GM20431 (cell line): ENCODE data around the gene PPME1.

Experiments used
- in situ Hi-C: fragments of 300-500 bp; cut with MseI, MboI; formaldehyde crosslinking; loops from one replicate; pipeline ENCODE4 v1.15.0; 2020; ENCODE audit warnings: low sequenced_read_pairs; ENCODE audit not compliant: unreplicated experiment

The PPME1 gene

DNA sequence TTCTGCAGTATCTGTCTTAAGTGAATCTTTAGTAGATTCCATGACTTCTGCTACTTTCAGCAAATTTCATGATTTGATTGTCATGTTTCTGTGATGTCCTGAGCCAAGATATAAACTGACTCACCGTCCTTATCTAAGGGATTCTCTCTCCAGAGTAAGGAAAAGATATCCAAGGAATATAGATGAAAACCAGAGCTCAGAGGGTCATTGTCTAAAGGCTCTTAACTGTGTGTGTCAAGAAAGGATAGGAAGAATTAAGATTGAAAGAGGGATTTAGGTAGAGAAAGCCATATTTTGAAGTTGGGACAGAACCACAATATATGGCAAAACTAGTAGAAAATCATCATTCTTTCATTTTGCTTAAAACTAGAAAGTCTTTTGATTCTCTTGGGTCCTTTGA is 50.7 kb downstream of the PPME1 start:
- in situ Hi-C loops, result no loop called here

DNA sequence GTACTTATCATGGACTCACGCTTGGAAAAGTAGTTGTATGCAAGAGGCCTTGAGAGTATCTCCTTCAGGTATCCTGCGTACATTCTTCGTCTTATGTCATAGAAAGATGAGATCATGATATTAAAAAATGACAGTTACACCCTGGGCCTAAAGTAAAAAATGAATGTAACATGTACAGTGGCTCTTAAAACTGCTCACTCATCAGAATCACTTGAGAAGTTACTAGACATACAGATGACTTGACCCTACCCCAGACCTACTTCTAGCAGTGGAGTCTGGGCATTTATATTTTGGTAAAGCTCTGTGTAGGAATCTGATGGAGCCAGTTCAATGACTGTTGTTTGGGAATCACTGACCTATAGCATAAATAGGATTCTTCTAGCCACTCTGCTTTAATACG is 54.5 kb downstream of the PPME1 start:
- in situ Hi-C loops, result no loop called here

DNA sequence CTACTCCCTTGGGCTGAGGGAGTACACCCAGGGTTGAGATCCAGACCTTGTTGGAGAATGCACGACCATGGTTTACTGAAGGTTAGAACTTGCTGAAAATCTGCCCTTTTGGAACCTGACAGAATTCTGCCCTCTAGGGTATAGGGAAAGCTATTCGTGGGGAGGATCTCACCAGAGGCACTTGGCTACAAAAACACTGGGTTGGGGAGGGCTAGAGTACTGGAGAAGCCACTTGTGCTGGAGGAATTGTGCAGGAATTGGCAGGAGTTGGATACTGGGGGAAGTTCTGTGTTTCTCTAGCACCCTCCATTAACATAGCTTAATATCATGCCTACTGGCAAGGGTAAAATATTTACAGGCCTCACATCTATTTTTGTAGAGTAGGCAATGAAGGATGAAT is 55.8 kb downstream of the PPME1 start:
- in situ Hi-C loops, result no loop called here

DNA sequence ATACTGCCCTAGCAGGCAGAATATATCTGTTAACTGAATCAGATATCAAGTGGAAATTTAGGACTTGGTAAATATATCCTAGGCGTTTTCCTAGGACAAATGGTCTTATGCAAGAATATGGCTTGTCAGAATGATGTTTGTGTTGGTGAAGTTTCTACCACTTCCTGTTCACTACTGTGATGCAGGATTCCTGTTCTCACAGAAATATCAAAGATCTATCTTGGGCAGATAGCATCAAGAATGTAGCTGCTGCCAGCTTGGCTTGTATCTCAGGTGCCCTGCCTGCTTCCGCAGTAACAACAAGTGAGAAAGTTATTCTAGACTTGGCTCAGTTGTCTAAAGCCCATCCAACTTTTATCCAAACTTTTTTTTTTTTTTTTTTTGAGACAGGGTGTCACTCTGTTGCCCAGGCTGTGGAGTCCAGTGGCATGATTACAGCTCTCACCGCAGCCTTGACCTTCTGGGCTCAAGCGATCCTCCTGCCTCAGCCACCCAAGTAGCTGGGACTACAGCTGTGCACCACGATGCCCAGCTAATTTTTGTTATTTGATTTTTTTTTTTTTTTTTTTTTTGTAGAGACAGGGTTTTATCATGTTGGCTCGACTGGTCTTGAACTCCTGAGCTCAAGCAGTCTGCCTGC is 61.3 kb downstream of the PPME1 start:
- in situ Hi-C loops, result no loop called here

DNA sequence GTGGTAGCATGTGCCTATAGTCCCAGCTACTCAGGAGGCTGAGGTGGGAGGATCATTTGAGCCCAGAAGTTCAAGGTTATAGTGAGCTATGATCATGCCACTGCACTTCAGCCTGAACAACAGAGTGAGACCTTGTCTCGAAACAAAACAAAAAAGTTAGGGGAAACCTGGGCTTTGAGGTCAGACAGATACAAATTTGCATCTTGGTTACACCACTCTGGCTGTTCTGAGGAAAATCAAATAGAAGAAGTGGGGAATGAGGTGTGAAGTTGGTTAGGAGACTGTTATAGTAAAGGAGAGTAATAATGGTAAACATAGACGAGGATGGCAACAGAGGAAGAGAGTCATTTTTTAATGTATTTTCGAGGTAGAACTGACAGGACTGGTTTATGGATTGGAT is 62.6 kb downstream of the PPME1 start:
- in situ Hi-C loops, result no loop called here

DNA sequence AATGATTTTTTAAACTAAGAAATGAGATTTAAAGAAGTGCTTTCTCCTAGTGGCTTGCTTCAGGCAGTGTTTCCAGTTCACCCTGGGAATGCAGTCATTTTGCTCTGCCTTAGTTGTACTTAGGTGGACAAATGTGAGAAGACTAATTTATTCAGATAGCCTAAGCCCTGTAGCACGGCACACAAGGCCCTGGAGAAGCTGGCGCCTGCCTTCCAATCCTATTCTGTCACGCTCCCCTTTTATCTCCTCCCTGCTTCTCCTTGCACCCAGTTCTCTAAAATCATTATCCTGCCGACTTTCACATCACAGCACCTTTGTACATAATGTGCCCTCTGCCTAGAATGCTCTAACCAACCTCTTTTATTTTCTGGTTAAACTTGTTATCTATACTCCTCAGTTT is 64.0 kb downstream of the PPME1 start:
- in situ Hi-C loops, result no loop called here

DNA sequence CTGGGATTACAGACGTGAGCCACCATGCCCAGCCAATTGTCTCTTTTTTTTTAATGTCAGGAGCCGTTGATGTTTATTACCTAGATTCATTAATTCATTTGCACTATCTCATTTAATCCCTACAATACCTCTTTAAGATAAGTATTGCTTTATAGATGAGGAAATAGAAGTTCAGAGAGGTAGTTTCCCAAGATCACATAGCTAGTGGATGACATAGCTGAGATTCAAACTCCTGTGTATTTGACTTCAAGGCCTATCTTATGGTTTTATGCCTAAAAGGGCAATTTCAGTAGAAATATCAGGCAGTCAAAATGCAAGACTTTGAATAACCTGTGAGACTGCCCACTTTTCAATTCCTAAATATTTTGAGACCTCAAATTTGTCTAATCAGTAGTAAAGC is 66.5 kb downstream of the PPME1 start:
- in situ Hi-C loops, result no loop called here

DNA sequence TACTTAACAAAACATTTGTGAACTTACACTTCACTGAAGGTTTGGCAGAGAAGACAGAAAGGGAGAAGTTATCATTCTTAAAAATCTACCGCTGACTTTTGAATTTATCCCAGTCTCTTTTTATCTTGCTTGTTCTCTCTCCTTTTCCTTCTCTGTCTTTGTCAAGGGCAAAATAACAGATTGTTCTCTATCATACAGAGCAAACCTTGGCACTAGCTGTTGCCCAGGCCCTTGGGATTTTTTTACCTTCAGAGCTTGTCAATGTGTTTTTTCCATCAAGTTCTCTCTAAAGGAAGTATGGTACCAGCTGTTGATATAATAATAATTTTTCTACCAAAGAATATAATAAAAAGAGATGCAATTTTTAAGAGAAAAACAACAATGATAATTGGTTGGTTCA is 67.2 kb downstream of the PPME1 start:
- in situ Hi-C loops, result no loop called here

DNA sequence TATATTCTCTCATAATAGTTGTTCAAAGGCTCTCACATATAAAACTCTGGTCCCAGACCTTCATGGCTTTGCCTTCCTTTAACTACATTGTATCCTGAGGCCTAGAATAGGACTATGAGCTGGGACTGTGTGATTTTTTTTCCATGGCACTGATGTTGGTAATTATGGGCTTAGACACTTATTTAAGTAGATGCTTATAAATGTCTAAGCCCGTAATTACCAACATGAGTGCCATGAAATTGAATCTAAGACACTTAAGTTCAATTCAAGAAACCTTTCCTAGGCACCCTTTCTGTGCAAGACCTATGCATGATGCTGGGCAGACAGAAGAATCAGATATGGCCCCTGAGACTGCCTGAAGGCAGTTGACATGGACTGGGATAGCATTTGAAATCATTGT is 77.4 kb downstream of the PPME1 start:
- in situ Hi-C loops, result no loop called here

DNA sequence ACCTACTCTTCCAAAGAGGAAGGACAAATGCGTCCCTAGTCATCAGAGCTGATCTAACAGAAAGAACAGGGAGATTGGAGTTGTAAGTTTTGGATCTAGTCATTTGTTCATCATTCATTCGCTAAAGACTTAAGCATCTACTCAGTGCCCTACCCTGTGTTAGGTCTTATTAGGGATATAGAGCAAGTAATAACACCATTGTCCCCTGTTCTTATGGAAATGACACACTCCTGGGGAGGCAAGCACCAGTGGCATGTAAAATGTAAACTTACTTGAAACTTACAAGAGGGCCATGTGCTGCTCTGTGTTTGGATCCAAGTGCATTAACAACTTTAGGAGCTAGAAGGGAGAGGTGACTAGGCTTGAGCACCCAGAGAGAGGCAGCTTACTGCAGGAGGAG is 78.4 kb downstream of the PPME1 start:
- in situ Hi-C loops, result no loop called here

DNA sequence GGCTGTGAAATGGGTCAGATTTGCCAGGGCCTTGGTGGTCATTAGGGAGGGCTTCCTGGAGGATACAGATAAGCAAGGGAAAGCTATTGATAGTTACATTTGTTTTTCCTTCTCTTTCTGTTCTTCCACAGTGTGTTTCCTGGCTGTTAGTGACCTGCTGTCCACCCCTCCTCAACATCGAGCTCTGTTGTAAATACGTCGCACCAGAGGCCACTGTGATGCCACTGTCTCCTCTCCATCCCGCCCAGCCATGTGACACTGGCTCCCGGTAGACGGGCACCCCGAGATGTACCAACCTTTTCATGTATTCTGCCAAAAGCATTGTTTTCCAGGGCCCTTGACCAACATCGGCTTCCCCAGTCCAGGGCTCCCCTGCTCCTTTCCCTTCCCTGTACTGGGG is 82.3 kb downstream of the PPME1 start:
- in situ Hi-C loops, result no loop called here

DNA sequence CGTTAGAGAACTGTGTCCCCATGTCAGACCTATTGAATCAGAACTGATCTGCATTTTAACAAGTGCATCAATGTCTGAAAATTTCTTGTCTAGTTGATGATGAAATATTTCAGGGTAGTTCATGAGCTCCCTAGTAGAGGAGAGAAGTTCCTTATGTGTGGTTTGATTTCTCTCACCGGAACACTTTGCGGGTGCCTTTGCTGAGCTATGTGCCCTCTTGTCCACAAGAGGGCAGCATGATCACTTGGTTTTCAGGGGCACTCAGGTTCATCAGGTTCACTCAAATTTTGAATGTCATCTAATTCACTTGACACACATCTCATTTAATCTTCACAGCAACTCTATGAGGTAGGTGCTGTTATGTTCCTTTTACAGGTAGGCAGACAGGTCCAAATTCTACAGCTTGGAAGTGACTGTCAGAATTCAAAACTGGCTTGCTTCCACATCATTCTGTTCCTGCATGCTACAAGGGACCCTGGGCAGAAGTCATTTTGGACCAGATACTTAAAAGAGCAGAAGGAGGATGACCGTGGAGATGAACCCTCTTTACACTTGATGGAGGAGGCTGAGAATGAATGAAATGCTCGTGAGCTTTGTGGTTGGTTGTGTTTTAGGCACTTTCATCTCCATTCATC is 84.8 kb downstream of the PPME1 start:
- in situ Hi-C loops, result no loop called here

DNA sequence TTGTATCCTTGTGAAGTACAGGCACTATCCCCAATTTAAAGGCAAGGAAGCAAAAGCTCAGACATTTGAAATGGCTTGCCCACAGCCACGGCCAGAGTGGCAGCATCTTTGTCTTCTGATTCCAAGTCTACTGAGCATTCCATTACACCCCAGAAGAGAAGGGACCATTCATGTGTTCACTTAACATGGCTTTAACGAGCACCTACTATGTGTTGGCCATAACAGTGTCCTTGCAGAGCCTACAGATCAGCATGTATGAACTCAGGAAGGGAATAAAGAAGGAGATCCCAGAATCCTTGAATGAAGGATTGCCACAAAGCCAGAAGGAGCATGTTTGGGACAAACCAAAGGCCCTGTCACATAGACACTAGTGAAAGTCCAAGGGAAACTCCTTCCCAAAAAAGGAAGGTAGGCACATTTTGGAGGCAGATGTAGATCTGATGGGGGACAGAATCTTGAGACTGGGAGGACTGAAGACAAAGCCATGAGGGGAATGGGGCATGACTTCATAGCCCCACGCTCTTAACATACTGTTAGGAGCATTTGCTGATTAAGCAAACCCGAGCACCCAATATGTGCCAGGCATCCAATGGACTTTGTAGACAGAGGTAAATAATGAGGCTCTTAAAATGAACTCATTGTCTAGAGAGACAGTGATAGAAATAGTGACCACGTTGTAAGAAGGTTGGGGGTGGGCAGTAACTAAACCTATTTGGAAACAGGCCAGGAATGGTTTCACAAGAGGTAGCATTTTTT is 85.5 kb downstream of the PPME1 start:
- in situ Hi-C loops, result no loop called here

DNA sequence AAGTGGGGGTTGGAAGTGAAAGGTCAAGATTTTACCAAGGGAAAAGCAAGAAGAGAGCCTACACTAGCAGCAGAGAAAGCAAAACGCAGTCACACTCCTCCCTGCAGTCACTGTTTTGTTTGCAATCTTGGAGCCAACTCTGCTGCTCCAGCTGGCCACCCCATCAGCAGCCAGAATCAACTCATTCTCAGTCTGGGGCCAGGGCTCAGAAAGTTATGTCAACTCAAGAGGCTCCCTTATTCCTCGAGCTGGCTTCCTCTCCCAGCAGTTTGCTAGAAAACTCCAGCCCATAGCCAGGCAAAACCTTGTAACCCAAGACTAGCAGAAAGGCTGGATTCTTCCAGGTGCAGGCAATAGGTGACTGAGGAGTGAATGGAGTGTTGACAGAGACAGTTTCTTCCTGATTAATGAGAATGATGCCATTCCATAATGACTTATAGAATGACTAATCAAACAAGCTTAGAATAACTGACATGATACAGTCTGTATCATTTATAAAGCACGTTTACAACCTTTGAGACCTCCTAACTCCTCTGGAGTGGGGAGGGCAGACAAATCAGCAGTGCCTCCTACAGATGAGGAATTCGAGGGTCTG is 87.0 kb downstream of the PPME1 start:
- in situ Hi-C loops, result no loop called here

DNA sequence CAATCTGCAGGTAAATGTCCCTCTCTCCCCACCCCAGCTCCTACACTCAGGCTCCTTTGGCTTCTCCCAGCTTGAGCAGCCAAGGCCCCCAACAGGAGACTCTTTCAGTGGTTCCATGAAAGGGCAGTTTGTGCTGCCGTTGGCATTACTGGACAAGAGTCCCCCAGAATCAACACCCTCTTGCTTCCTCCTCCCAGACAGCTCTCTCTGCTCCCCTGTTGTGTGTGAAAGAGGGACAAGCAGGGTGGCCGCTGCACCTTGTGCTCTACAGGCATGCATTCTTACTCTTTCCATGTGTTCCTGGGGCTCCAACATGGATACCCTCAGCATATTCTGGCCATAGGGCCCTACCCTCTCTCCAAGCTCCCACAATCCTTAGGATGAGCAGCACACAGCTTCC is 91.6 kb downstream of the PPME1 start:
- in situ Hi-C loops, result no loop called here

DNA sequence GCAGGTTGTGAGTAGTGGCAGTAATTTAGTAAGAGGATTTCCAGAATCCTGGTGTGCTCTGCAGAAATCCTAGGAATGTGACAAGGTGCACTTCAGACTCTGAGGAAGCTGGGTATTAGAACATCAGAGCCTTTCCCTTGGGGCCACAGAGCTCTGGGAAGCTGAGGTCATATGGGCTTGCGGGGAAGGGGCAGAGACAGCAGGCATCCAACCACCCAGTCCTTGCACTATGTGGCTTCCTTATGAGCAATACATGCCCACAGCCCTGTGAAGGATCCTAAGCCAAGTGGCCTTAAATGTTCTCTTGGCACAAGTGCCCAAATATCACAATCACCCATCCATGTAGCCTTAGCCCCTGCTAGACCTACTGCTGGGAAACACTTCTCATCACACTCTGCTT is 94.2 kb downstream of the PPME1 start:
- in situ Hi-C loops, result no loop called here

DNA sequence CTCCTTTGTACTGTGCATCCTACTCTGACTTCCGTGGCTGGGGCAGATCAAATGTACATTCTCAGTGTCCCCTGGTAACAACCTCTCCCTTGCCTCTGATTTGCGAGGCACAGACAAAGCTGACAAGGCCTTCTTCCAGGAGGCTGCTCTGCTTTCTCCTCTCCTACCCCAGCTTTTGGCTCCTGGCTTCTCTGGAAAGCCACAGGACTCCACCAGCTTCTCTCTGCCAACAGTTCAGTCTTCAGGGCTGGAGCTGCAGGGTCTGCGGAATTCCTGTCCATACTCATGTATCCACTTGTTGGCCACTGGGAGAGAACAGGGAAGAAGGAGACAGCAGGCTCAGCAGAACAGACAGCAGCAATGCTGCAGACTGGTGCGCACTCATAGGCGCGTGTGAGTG is 95.9 kb downstream of the PPME1 start:
- in situ Hi-C loops, result no loop called here

DNA sequence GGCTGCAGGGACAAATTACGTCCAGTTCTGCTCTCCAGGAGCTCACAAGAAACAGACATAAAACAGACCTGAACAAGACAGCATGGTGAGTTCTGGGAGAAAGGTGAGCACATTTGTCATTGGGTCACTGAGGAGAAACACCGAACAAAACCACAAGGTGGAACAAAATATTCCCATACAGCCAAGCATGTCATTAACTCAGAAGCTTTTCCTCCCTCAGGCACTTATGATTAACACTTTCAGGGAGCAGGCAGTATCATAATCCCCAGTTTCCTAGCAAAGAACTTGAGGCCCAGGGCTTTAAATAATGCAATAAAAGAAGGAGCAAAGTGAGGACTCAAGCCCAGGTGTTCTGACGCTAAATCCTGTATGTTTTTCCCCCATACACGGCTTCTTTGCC is 97.4 kb downstream of the PPME1 start:
- in situ Hi-C loops, result no loop called here

DNA sequence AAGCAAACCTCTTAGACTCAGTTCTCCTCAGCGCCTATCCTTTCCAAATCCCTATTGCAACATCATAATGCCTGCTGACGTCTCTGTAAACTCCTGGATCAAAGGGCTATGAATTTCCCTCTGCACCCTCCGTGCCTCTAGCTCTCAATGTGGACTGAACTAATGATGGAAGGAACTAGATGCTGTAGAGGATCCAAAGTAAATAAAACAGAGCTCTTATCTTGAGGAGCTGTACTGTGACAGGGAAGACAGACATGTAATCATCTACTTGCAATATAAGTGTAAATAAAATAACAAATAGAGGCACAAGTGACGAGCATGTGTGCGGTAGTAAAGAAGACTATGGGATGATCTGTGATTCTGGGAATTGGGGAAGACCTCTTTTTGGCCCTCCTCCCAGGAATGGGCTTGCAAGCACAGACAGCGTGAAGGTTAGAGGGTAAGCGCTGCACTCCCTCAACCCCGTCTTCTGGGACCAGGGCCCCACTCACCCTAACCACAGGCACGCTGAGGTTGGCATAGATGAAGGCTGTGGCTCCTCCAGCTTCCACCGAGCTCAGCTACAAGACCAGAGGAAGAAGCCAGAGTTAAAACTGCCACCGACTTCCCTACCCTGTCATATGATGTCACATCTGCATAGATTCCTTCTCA is 98.2 kb downstream of the PPME1 start:
- in situ Hi-C loops, result no loop called here

DNA sequence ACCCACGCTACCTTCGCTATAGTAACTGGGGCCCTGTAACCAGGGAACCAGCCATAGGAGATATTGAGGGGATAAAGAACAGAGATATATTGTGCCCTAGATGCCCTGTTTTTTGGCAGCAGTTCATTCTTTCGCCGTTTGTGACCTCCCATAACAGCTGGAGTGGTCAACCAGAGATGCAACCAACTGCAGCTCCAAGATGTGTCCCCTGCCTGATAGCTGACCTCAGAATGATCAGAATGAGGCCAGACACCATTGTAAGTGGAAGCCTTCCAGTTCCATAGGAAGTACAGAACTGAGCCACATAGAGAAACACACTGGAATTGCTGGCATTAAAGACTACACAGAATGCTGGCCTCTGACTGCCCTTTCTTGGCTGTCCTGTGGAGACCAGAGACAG is 101.2 kb downstream of the PPME1 start:
- in situ Hi-C loops, result no loop called here

DNA sequence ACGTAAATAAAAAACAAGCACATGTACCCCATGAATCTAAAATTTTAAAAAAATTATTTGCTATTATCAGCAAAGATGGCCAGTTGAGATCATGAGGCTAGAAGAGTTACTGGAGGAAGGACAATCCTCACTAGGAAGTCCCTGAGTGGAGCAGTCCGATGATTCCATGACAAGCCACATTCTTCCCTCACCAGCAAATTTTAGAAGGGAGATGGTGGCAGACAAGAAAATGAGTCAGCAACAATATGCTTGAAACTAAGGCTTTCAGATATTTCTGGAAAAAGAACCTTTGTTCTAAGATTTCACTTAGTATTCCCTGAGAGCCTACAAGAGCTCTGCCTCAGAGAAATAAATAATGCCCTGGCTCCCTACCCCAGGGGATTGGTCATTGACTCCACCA is 105.5 kb downstream of the PPME1 start:
- in situ Hi-C loops, result no loop called here
